Fibroblast of villous mesenchyme (primary cell): ENCODE measurements around the gene EP400. TPM values are rescaled to one million over a fixed set of nuclear protein-coding genes. Genes with fewer than 3 reads are reported as not detected.
"Not testable (repeated sequence)": the region's sequence is repeated elsewhere in the genome, so short reads cannot be mapped to it uniquely, and the experiment has no call there.

ENCODE experiments used
- DNase-seq: peaks from one replicate; pipeline ENCODE4 v3.0.0-alpha.2; 2010; ENCODE audit warnings: low read depth
- H3K4me3 ChIP-seq: 2 replicates; pipeline ENCODE4 v1.5.1; 2011; ENCODE audit warnings: low read depth, mild to moderate bottlenecking, low read length
- CTCF ChIP-seq: IDR thresholded peaks from 2 replicates; pipeline ENCODE4 v1.5.1; 2012; ENCODE audit warnings: low read depth, mild to moderate bottlenecking, low read length; ENCODE audit not compliant: insufficient read depth
- total RNA-seq: library from RNA; depleted of rRNA; stranded (reverse); fragments of >200 nt; gene quantifications from 2 replicates; pipeline ENCODE4 v1.2.3, GENCODE V29; 2012

EP400 gene
- total RNA-seq, 1 donor = 13.0 TPM

- no peak for TF ChIP-seq CTCF
- DNase-seq = peak; percentile 98
- no peak overlapping the region for H3K4me3 ChIP-seq
Observed at GRCh38 chr12:132046561-132046960, 96.8 kb downstream of the EP400 start.

GRCh38 chr12:132047630-132048029 lies 97.9 kb downstream of the EP400 start:
- DNase-seq = peak; percentile 47
- not testable (repeated sequence) for H3K4me3 ChIP-seq

- no peak for TF ChIP-seq CTCF
- DNase-seq = no peak
Observed at GRCh38 chr12:132049442-132049841, 99.7 kb downstream of the EP400 start.

GRCh38 chr12:132049876-132050275 lies 100.1 kb downstream of the EP400 start:
- no peak for DNase-seq
- TF ChIP-seq CTCF = no peak
- no peak overlapping the region for H3K4me3 ChIP-seq

More at GRCh38 chr12:132049442-132049841, 99.7 kb downstream of the EP400 start:
- H3K4me3 ChIP-seq = no peak overlapping the region

DNA sequence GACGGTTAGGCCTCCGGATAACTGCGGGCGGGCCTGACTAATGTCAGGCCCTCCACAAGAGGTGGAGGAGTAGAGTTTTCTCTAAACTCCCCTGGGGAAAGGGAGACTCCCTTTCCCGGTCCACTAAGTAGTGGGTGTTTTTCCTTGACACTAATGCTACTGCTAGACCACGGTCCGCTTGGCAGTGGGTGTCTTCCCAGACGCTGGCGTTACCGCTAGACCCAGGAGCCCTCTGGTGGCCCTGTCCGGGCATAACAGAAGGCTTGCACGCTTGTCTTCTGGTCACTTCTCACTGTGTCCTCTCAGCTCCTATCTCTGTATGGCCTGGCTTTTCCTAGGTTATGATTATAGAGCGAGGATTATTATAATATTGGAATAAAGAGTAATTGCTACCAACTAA lies 102.0 kb downstream of the EP400 start:
- H3K4me3 ChIP-seq = not testable (repeated sequence)
- peak; percentile 48 for TF ChIP-seq CTCF
- DNase-seq = peak; percentile 36

GRCh38 chr12:132052196-132052932 lies 102.6 kb downstream of the EP400 start:
- no peak overlapping the region for H3K4me3 ChIP-seq
- DNase-seq = no peak
- no peak for TF ChIP-seq CTCF

DNA sequence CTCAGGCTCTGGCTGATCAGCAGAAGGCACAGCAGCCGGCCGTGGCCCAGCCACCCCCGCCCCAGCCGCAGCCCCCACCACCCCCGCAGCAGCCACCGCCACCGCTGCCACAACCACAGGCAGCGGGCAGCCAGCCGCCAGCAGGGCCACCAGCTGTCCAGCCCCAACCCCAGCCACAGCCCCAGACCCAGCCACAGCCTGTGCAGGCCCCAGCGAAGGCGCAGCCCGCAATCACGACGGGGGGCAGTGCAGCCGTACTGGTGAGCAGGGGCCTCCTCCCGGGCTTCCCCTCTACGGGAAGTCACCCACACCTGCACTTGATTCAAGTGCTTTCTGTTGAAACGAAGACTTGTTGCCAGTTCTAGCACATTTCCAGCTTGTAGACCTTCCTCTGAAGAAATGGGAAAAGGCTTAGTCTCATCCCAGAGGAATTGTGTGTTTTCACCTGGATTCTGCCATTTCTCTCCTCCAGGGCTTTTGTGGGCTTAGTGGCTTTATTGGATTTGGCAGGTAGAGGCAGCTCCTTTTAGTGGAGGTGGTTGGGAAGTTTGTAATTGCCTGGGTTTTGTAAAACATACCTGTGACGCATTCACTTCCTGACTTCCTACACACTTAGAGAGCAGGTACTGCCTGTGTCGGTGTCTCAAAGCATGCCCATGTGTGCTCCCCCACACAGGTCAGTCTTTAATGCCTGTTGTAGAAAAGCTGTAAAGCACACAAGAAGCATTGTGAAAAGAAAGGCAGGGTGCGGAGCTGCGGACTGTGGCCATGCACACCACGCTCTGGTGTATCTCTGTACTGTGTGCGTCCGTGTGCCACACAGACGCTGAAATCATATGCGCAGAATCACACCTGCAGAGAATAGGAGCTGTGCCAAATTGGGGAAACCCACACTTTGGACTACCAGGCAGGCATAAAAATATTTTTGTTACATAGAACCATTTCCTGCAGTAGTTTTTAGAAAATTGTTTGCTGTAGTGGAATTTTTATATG lies 103.9 kb downstream of the EP400 start:
- TF ChIP-seq CTCF = no peak
- no peak for DNase-seq
- no peak overlapping the region for H3K4me3 ChIP-seq
